ENCODE results near the gene TREX2. TPM values are rescaled to one million over a fixed set of nuclear protein-coding genes. Genes with fewer than 3 reads are reported as not detected.
A peak's percentile ranks its signal among the peaks of the same experiment; 100 is the strongest.

The TREX2 gene
- total RNA-seq, 1 experiment from 2014 or later = 0.40 TPM

DNA sequence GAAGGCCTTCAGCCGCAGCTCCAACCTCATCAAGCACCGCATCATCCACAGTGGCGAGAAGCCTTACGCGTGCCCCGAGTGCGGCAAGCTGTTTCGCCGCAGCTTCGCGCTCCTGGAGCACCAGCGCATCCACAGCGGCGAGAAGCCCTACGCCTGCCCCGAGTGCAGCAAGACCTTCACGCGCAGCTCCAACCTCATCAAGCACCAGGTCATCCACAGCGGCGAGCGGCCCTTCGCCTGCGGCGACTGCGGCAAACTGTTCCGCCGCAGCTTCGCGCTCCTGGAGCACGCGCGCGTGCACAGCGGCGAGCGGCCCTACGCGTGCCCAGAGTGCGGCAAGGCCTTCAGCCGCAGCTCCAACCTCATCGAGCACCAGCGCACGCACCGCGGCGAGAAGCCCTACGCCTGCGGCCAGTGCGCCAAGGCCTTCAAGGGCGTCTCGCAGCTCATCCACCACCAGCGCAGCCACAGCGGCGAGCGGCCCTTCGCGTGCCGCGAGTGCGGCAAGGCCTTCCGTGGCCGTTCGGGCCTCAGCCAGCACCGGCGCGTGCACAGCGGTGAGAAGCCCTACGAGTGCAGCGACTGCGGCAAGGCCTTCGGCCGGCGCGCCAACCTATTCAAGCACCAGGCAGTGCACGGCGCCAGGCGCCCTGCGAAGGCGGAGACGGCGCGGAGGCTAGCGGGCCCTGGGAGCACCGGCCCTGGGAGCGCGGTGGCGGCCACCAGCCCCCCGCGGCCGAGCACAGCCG is 24.8 kb downstream of the TREX2 start:
- in situ Hi-C loops (cut with HindIII; ENCODE audit: low pct_unique_long_range_greater_than_20kb, low sequenced_read_pairs) = no loop called here
- no peak for DNase-seq (ENCODE audit: low read depth, low spot score)

- DNase-seq (ENCODE audit: low read depth, low spot score) = no peak
- in situ Hi-C loops (cut with HindIII; ENCODE audit: low pct_unique_long_range_greater_than_20kb, low sequenced_read_pairs) = no loop called here
Measured at GRCh38 chrX:153417637-153418036, 28.2 kb downstream of the TREX2 start.

GRCh38 chrX:153416781-153417450 is 28.9 kb downstream of the TREX2 start:
- peak; percentile 13 for DNase-seq (ENCODE audit: low read depth, low spot score)
- in situ Hi-C loops (cut with HindIII; ENCODE audit: low pct_unique_long_range_greater_than_20kb, low sequenced_read_pairs) = no loop called here

DNA sequence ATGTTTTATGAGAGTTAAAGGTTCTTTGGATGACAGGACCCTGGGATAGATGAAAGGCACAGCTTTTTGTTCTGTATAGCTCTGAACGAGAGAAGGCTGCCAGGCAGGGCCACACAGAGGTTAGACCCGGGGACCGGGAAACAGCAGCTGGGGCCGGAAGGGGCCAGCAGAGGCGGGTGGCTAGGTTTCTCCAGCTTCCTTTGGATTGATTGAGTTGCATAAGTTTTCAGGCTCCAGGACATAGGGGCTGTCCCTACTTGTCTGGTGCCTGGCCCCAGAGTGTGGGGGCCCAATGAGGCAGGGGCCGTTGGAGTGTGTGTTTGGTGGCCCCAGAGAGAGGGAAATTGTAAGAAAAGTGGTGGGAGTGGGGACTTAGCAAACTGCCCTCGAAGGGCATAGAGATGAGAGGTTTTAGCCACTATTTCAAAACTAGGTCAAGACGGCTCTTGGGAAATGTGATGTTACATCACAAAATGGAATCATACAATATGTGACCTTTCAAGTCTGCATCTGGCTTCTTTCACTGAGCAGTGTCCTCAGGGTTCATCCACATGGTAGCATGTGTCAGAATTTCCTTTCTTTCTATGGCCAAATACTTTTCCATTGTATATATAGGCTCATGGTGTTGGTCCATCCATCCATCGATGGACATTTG is 30.9 kb downstream of the TREX2 start:
- in situ Hi-C loops (cut with HindIII; ENCODE audit: low pct_unique_long_range_greater_than_20kb, low sequenced_read_pairs) = no loop called here

DNA sequence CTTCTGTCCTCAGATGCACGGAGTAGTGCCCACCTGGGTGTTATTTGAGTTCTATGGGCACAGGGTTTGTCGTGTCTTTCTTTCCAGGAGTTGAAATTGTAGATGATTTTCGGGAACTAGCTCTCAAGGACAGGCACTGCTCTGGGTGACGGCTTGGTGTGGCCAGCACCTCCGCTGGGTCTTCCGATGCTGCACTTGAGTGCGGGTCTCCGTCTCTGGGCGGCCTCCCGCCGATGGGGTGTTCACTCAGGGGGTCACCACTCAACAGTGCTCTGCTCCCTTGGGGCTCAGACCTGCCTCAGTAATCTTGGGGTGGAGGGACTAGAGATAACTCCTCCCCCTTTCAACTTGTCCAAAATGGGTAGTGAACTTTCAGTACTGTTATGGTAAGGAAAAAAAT is 32.1 kb downstream of the TREX2 start:
- in situ Hi-C loops (cut with HindIII; ENCODE audit: low pct_unique_long_range_greater_than_20kb, low sequenced_read_pairs) = no loop called here
- DNase-seq (ENCODE audit: low read depth, low spot score) = no peak

More for the DNA sequence above, 30.9 kb downstream of the TREX2 start:
- DNase-seq (ENCODE audit: low read depth, low spot score) = no peak

- peak; percentile 19 for DNase-seq (ENCODE audit: low read depth, low spot score)
- in situ Hi-C loops (cut with HindIII; ENCODE audit: low pct_unique_long_range_greater_than_20kb, low sequenced_read_pairs) = no loop called here
Measured at GRCh38 chrX:153412746-153413720, 32.8 kb downstream of the TREX2 start.

DNA sequence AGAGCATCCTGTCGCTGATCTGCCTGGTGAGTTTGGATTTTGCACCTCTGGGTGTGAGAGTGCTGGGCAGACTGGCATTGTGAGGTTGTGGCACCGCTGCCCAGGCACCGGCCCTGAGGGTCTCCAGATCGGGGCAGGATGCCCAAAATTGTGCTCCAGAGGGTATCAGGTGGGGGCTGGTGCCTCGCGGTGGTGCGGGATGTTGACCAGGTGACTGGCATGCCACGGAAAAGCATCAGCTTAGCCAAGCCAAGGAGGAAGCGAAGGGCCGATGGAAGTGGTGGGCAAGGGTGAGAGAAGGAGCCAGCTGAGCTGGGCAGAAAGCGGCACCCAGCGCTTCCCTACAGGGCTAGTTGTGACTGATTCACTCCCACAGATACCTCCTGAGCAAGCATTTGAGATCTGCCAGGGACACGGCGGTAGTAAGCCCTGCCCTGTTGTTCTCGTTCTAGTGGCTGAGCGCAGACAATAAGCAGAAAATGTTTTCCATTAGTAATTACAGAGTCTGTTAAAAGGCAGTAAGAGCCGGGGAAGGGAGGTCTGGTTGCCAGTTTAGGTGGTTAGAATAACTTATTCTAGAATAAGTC is 33.8 kb downstream of the TREX2 start:
- DNase-seq (ENCODE audit: low read depth, low spot score) = no peak
- in situ Hi-C loops (cut with HindIII; ENCODE audit: low pct_unique_long_range_greater_than_20kb, low sequenced_read_pairs) = no loop called here

- in situ Hi-C loops (cut with HindIII; ENCODE audit: low pct_unique_long_range_greater_than_20kb, low sequenced_read_pairs) = no loop called here
- no peak for DNase-seq (ENCODE audit: low read depth, low spot score)
Measured at GRCh38 chrX:153411255-153411987, 34.4 kb downstream of the TREX2 start, which contains the start of gene ZFP92. Gene ZFP92 (plus strand): TSS chrX:153411472. CDS start chrX:153418323, 6,851 bp downstream.

- no peak for DNase-seq (ENCODE audit: low read depth, low spot score)
- in situ Hi-C loops (cut with HindIII; ENCODE audit: low pct_unique_long_range_greater_than_20kb, low sequenced_read_pairs) = no loop called here
Measured at GRCh38 chrX:153410888-153411254, 35.0 kb downstream of the TREX2 start.

- DNase-seq (ENCODE audit: low read depth, low spot score) = no peak
- in situ Hi-C loops (cut with HindIII; ENCODE audit: low pct_unique_long_range_greater_than_20kb, low sequenced_read_pairs) = no loop called here
Measured at GRCh38 chrX:153410373-153410772, 35.5 kb downstream of the TREX2 start.

- no peak for DNase-seq (ENCODE audit: low read depth, low spot score)
- in situ Hi-C loops (cut with HindIII; ENCODE audit: low pct_unique_long_range_greater_than_20kb, low sequenced_read_pairs) = no loop called here
Measured at GRCh38 chrX:153409414-153410101, 36.3 kb downstream of the TREX2 start.

GRCh38 chrX:153408871-153409351 is 36.9 kb downstream of the TREX2 start:
- in situ Hi-C loops (cut with HindIII; ENCODE audit: low pct_unique_long_range_greater_than_20kb, low sequenced_read_pairs) = no loop called here
- DNase-seq (ENCODE audit: low read depth, low spot score) = no peak

GRCh38 chrX:153408221-153408721 is 37.6 kb downstream of the TREX2 start:
- in situ Hi-C loops (cut with HindIII; ENCODE audit: low pct_unique_long_range_greater_than_20kb, low sequenced_read_pairs) = no loop called here
- no peak for DNase-seq (ENCODE audit: low read depth, low spot score)

- in situ Hi-C loops (cut with HindIII; ENCODE audit: low pct_unique_long_range_greater_than_20kb, low sequenced_read_pairs) = no loop called here
- no peak for DNase-seq (ENCODE audit: low read depth, low spot score)
Measured at GRCh38 chrX:153407736-153408135, 38.1 kb downstream of the TREX2 start.

- DNase-seq (ENCODE audit: low read depth, low spot score) = no peak
- in situ Hi-C loops (cut with HindIII; ENCODE audit: low pct_unique_long_range_greater_than_20kb, low sequenced_read_pairs) = no loop called here
Measured at GRCh38 chrX:153406903-153407302, 39.0 kb downstream of the TREX2 start.

GRCh38 chrX:153406011-153406410 is 39.8 kb downstream of the TREX2 start:
- in situ Hi-C loops (cut with HindIII; ENCODE audit: low pct_unique_long_range_greater_than_20kb, low sequenced_read_pairs) = no loop called here
- DNase-seq (ENCODE audit: low read depth, low spot score) = no peak

All from SK-MEL-5 (cell line).